Effector memory CD8-positive, alpha-beta T cell (primary cell): Measurements from ENCODE around the gene RAB30.
A peak's percentile ranks its signal among the peaks of the same experiment; 100 is the strongest.

Experiments used
- ATAC-seq: fragments of 150-1000 bp; cut with Tn5 transposase; replicated peaks from 2 replicates; pipeline ENCODE4 v1.10.0; 2021; ENCODE audit warnings: mild to moderate bottlenecking, moderate library complexity
- DNase-seq, 3 experiments: peaks; one replicate each; pipeline ENCODE4 v3.0.0; 2021
- H3K27ac Mint-ChIP-seq, 2 donors: one replicate each; pipeline ENCODE4 v1.8.0; 2022; ENCODE audit warnings: mild to moderate bottlenecking in 2 of 2, mixed read lengths in 2 of 2, moderate library complexity in 2 of 2
- H3K27me3 Mint-ChIP-seq, 2 donors: one replicate each; pipeline ENCODE4 v1.8.0; 2022; ENCODE audit warnings: mixed read lengths in 2 of 2
- H3K36me3 Mint-ChIP-seq: one replicate; pipeline ENCODE4 v1.8.0; 2022; ENCODE audit warnings: mild to moderate bottlenecking, moderate library complexity, mixed read lengths; ENCODE audit not compliant: insufficient read depth
- H3K4me1 Mint-ChIP-seq, 2 donors: one replicate each; pipeline ENCODE4 v1.8.0; 2022; ENCODE audit warnings: low read depth in 2 of 2, mixed read lengths in 2 of 2
- H3K4me3 Mint-ChIP-seq, 2 donors: one replicate each; pipeline ENCODE4 v1.8.0; 2022; ENCODE audit warnings: mild to moderate bottlenecking in 2 of 2, mixed read lengths in 2 of 2, moderate library complexity in 2 of 2
- H3K9me3 Mint-ChIP-seq, 2 donors: one replicate each; pipeline ENCODE4 v1.8.0; 2022; ENCODE audit warnings: mixed read lengths in 2 of 2

RAB30 gene

DNA sequence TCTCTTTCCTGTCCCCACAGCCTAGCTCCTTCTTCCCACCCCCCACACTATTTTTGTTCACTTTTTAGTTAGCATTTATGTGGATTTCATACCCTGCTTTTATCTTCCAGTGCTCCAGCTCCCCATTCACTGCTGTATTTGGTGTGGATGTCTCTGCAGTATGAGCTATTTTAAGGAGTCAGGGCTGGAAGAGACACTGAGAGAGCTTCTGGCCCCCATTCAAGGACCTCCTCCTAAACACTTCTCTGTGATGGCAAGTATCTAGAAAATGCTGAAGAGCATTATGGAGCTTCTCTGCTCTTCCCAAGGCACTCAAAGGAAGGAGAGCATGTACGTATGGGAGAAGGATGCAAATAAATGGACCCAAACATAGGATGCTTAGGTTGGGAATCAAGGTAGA, 79.5 kb downstream of the RAB30 start:
- Mint-ChIP-seq H3K27me3 (no peaks in the 10 kb centered on the region), H3K27ac (no peak overlapping the region), H3K4me1 (peaks cover 7 to 10% of the 10 kb centered on the region in 2 donors), H3K4me3 (no peak overlapping the region), H3K9me3 (no peaks in the 10 kb centered on the region), H3K36me3 (peaks cover 3% of the 10 kb centered on the region)
- DNase-seq (no peak), ATAC-seq (no peak)

DNA sequence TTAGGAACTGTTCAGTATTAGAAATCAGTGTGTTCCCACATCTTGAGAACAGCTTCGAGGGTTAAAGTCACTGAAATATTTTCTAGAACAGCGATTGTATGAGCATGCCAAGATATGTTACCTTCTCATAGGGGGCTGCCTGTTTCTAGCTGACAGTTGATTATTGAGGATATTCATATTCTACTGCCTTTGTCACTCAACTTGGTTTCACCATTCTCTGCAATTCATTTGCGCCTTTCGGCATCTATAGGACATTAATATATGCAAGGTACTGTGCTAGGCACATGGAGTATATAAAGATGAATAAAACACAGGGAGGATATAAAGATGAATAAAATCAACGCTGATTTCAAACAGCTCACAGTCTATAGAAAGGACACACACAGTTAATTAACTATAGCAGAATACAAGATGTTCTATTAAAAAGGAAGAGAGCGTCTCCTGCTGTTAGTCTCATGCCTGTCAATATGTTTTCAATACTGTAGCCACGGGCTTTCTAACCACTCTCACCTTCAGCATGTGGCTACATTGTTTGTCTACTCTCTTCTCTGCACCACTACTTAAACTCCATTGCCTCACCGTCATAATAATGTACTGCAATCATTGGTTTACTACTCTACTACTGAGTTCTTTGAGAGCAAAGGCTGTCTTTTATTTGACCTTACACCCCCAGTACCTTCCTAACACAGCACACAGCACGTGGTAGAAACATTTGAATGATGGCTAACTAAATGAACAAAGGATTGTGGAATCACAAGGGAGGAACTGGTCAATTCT, 81.9 kb downstream of the RAB30 start:
- H3K36me3 Mint-ChIP-seq: peaks cover 3% of the 10 kb centered on the region
- H3K27me3 Mint-ChIP-seq: no peaks in the 10 kb centered on the region
- no peak overlapping the region for H3K4me3 Mint-ChIP-seq
- H3K4me1 Mint-ChIP-seq: peaks cover 3 to 4% of the 10 kb centered on the region in 2 donors
- peak; percentile 74 for ATAC-seq
- no peaks in the 10 kb centered on the region for H3K9me3 Mint-ChIP-seq
- H3K27ac Mint-ChIP-seq: no peak overlapping the region
- no peak for DNase-seq

DNA sequence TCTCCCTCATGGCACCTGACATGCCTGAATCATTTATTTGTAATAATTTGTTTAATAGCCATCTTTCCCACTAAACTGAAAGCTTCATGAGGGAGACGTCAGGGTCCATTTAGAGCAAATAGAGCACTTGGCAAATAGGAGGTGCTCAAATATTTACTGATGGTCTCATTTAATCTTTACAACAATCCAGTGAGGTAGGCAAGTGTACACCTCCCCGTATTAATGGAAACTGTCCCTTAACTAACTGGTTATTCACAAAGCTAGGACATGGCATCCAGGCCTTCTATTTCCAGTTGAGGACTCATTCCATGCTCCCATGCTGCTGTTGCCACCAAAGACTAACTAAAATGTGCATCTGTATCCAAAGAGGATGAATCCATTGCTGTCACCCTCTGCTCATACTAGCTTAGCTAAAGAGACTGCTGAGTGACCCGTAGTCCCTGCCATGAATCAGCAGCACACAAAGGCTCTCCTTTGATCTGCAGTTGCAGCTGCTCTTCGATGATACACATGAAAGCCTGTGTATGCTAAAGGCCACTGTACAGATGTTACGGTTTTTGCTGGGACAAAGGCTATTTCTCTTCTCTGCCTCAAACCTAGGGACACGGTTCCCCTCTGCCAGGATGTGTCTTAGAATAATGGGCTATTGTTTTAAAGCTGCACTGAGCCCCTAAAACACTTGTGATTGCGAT, 82.6 kb downstream of the RAB30 start:
- ATAC-seq: no peak
- Mint-ChIP-seq H3K36me3 (peaks cover 3% of the 10 kb centered on the region), H3K27ac (no peak overlapping the region)

DNA sequence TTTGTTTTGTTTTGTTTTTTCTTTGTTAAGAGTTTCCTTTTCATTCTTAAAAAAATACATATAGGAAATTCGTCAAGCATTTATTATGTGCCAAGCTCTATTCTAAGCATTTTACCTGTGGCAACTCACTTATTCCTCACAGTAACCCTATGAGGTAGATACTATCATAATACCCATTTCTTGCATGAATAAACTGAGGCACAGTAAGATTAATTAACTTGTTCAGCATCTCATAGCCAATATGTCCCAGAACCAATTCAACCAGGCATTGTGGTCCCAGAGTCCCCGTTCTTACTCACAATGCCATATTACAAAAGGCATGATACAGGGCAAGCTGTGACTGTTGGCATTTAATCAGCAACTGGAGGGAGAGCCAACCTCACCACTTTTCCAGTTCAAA, 83.7 kb downstream of the RAB30 start:
- Mint-ChIP-seq H3K36me3 (peaks cover 3% of the 10 kb centered on the region), H3K27ac (no peak overlapping the region), H3K4me1 (peaks cover 3 to 4% of the 10 kb centered on the region in 2 donors), H3K27me3 (no peaks in the 10 kb centered on the region), H3K4me3 (no peak overlapping the region), H3K9me3 (no peaks in the 10 kb centered on the region)
- no peak for ATAC-seq
- no peak for DNase-seq

More for the DNA sequence above, 82.6 kb downstream of the RAB30 start:
- Mint-ChIP-seq H3K4me1 (peaks cover 3 to 4% of the 10 kb centered on the region in 2 donors), H3K4me3 (no peak overlapping the region), H3K9me3 (no peaks in the 10 kb centered on the region), H3K27me3 (no peaks in the 10 kb centered on the region)
- DNase-seq: no peak

DNA sequence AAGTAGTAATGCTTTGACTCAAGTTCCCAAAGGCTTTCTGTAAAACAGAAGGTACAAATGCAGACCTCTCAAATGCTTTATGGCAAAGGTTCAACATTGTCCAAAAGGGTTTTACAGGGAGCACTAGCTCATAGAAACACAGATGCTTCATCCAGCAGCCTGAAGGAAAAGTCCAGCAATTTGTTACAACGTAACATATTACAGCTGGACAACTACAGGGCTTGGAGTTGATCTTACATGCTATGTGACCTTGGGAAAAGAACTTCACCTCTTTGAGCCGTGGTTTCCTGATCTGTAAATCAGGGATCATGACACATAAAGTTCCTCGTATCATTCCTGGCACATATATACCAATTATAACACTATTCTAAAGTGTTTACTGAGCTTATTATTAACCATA, 85.3 kb downstream of the RAB30 start:
- H3K36me3 Mint-ChIP-seq: peaks cover 3% of the 10 kb centered on the region
- DNase-seq (no peak), ATAC-seq (no peak)
- peak overlapping the region in 1 of 2 donors; percentile 14 for H3K27ac Mint-ChIP-seq
- H3K4me1 Mint-ChIP-seq: peaks cover 3 to 4% of the 10 kb centered on the region in 2 donors
- no peak overlapping the region for H3K4me3 Mint-ChIP-seq
- H3K27me3 Mint-ChIP-seq: no peaks in the 10 kb centered on the region
- no peaks in the 10 kb centered on the region for H3K9me3 Mint-ChIP-seq

DNA sequence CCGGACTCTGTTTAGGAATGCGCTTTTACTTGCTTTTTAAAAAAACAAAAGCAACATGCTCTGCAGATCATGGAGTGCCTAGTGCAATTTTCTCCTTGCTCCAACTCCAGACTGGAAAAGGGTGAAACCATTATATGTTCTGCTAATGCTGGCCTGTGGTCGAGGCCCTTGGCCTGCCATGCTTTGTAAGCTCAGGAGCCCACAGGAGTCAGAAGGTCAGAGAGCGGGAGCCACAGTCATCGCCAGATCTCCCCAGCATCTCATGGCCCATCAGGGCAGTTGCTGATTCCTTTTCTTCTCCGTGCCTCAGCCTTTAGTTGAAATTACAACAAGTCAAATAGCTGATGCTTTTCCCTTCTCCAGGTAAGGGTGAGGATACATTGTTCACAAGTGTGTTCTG, 89.8 kb downstream of the RAB30 start:
- ATAC-seq: no peak
- H3K4me3 Mint-ChIP-seq: no peak overlapping the region
- no peaks in the 10 kb centered on the region for H3K27me3 Mint-ChIP-seq
- H3K4me1 Mint-ChIP-seq: peaks cover 7 to 8% of the 10 kb centered on the region in 2 donors
- DNase-seq: no peak
- no peaks in the 10 kb centered on the region for H3K9me3 Mint-ChIP-seq
- H3K27ac Mint-ChIP-seq: no peak overlapping the region
- no peaks in the 10 kb centered on the region for H3K36me3 Mint-ChIP-seq

DNA sequence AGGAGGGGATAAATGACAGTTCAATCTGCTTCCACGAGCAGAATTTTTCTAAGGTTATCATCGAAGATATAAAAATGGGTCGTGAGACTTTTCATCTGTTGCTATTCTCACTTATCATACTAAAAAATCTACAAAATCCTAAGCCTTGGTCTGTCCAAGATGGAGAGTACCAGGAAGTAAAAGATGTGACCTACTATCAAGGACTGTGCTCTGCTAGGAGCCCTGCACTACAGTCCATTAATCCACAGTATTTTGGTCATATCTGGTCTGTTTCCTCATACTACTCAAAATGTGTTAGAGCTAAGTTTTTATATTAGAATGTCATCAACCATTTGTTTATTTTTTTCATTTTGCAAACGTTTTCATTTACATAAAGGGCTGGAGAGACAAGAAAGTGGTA, 90.8 kb downstream of the RAB30 start:
- DNase-seq (no peak), ATAC-seq (no peak)
- Mint-ChIP-seq H3K36me3 (no peaks in the 10 kb centered on the region), H3K4me3 (no peak overlapping the region), H3K27ac (peak overlapping the region in 1 of 2 donors; percentile 28), H3K27me3 (no peaks in the 10 kb centered on the region), H3K4me1 (peaks cover 7 to 12% of the 10 kb centered on the region in 2 donors), H3K9me3 (no peaks in the 10 kb centered on the region)

DNA sequence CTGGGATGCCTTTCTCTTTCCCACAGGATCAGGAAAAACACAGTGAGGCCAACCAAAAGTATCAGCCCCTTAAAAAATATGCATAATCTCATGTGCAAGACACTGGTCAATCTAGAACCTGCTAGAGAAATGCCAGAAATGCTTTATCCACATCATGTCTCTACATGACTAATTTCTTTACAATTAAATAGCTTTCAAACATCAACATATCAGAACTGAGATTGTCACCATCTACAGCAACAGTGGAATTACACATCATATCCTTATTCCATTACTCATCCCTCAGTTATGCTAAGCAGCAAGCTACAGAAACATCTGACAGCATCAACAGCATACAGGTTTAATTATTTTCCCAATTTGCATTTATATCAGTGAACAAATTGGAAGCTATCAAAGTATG, 91.4 kb downstream of the RAB30 start:
- Mint-ChIP-seq H3K27ac (no peak overlapping the region), H3K4me3 (no peak overlapping the region), H3K4me1 (peaks cover 7 to 12% of the 10 kb centered on the region in 2 donors), H3K36me3 (no peaks in the 10 kb centered on the region), H3K27me3 (no peaks in the 10 kb centered on the region), H3K9me3 (no peaks in the 10 kb centered on the region)
- ATAC-seq (no peak), DNase-seq (no peak)

DNA sequence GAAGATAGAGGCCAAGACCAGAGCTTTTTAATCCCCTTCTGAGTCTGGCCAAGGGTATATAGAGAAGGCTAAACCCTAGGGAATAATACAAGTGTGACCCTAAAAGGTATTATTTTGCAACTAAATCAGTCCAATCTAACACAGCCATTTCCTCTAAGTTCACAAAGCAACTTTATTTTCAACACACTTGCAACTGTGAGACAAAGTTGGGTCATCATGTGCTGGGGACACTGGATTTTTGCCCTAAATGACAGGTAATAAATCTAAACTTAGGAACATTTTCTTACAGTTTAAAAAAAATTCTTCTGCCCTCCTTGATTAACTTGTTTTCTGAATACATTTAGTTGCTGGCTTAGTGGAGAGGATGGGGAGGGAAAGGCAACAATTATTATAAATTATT, 91.9 kb downstream of the RAB30 start:
- ATAC-seq (no peak), DNase-seq (no peak)
- H3K4me3 Mint-ChIP-seq: no peak overlapping the region
- no peaks in the 10 kb centered on the region for H3K27me3 Mint-ChIP-seq
- no peak overlapping the region for H3K27ac Mint-ChIP-seq
- no peaks in the 10 kb centered on the region for H3K36me3 Mint-ChIP-seq
- peaks cover 7 to 12% of the 10 kb centered on the region in 2 donors for H3K4me1 Mint-ChIP-seq
- H3K9me3 Mint-ChIP-seq: no peaks in the 10 kb centered on the region

DNA sequence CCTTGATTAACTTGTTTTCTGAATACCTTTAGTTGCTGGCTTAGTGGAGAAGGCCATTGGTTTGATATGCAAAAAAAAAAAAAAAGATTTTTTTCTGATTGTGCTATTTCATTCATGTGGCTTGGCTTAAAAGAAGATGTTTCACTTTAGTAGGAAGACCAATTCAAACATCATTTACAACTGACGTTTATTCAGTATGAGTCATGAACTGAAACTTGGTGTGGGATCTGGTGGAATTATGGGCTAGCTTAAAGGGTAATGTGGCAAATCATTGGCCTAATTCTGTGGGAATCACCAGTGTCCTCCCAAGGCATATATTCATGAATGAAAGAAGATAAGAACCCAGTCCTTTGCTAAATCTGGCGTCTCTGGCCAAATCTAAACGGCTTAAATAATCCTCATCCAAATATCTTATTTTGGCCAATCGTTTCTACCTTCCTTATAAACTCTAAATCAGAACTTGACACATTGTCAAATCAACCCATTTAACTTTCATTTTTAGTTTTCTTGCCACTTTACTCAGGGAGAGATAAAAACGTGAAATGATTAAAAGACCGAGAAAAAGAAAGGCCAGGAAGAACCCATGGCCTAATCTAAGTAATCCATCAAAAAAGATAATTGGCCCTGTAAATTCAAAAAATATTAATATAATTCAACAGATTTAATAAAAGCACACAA, 93.1 kb downstream of the RAB30 start:
- no peak for DNase-seq
- H3K27ac Mint-ChIP-seq: peak overlapping the region; percentile 31 to 93
- no peaks in the 10 kb centered on the region for H3K27me3 Mint-ChIP-seq
- peak overlapping the region; percentile 14 to 21 for H3K4me3 Mint-ChIP-seq
- H3K9me3 Mint-ChIP-seq: no peaks in the 10 kb centered on the region
- H3K4me1 Mint-ChIP-seq: peaks cover 7 to 12% of the 10 kb centered on the region in 2 donors
- H3K36me3 Mint-ChIP-seq: no peaks in the 10 kb centered on the region
- peak; percentile 56 for ATAC-seq

DNA sequence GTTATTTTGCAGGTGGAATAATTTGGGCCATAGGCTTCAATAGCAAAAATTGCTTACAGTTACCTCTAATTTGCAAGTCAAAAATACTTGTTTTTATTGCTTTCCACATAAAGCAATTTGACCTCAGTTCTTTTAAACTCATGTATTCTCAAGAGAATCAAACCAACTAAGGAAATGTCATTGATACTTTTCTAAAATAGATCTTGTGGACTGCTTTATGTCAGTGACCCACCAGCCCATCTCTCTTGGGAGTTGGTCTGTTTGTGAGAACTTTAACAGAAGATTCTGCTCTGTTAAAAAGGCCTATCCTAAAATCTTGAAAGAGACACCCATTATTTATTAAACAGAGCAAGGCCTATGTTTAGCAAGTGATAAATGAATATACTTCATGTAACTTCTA, 94.9 kb downstream of the RAB30 start:
- Mint-ChIP-seq H3K36me3 (no peaks in the 10 kb centered on the region), H3K4me3 (no peak overlapping the region), H3K27me3 (no peaks in the 10 kb centered on the region), H3K27ac (no peak overlapping the region), H3K4me1 (peaks cover 9 to 20% of the 10 kb centered on the region in 2 donors), H3K9me3 (no peaks in the 10 kb centered on the region)
- DNase-seq (no peak), ATAC-seq (no peak)

DNA sequence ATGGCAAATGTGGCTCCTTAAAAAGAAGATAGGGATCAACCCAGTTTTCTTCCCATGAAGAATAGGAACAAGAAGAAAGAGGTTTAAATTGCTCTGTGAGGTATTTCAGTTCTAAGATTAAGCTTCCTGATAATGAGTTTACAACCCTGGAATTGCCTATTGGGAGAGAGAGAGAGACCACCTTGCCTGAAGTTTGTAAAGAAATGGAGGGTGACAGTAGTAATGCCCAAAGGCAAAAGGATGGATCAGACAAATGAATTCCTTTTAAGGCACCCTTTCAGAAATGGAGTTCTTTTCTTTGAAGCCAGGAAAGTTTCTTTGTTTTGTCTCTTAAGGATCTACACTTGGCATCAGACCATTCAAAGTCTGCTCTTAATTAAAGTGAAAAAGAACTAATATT, 95.8 kb downstream of the RAB30 start:
- Mint-ChIP-seq H3K27me3 (no peaks in the 10 kb centered on the region), H3K36me3 (peaks cover 4% of the 10 kb centered on the region), H3K27ac (no peak overlapping the region), H3K4me3 (no peak overlapping the region), H3K9me3 (no peaks in the 10 kb centered on the region), H3K4me1 (peaks cover 9 to 26% of the 10 kb centered on the region in 2 donors)
- DNase-seq (no peak), ATAC-seq (no peak)

DNA sequence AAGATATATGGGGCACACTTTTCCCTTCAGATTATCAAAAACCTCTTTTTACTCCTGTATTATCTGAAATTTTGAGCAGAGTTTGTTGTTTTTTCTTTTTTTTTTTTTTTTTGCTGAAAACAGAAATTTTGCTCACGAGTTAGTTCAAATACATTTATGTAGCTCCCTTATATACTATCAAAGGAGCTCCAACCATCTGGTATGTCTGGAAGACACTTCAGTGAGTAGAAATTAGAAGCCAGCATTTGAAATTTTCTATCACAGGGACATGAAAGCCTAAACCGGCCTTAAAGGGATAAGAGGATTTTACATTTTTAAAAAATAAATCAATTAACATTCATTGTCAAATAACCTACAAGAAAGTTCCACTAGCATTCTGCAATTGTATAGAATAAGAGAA, 96.8 kb downstream of the RAB30 start:
- H3K4me1 Mint-ChIP-seq: peaks cover 9 to 26% of the 10 kb centered on the region in 2 donors
- peaks cover 4% of the 10 kb centered on the region for H3K36me3 Mint-ChIP-seq
- no peak for ATAC-seq
- H3K27me3 Mint-ChIP-seq: no peaks in the 10 kb centered on the region
- no peak overlapping the region for H3K27ac Mint-ChIP-seq
- H3K4me3 Mint-ChIP-seq: no peak overlapping the region
- no peak for DNase-seq
- H3K9me3 Mint-ChIP-seq: no peaks in the 10 kb centered on the region

DNA sequence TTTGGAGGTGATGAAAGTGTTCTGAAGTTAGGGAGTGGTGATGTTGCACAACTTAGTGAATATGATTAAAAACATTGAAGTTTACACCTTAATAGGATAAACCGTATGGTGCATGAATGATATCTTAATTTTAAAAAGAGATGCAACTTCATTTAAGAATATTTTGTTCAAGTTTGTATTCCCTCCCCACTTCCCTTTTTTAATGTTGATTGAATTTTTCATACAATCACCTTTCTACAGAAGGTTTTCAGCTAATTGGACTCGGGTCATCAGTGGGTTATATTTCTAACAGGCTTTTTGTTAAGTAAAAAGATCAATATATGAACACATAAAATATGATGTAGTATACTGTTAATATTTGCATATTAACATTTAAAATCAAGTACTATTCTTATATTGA, 97.6 kb downstream of the RAB30 start:
- H3K4me1 Mint-ChIP-seq: peaks cover 9 to 26% of the 10 kb centered on the region in 2 donors
- H3K9me3 Mint-ChIP-seq: no peaks in the 10 kb centered on the region
- H3K27me3 Mint-ChIP-seq: no peaks in the 10 kb centered on the region
- no peak overlapping the region for H3K27ac Mint-ChIP-seq
- H3K36me3 Mint-ChIP-seq: peaks cover 4% of the 10 kb centered on the region
- DNase-seq (no peak), ATAC-seq (no peak)
- no peak overlapping the region for H3K4me3 Mint-ChIP-seq
